Measurements from ENCODE around the gene ADAM20.
"Not testable (repeated sequence)": the region's sequence is repeated elsewhere in the genome, so short reads cannot be mapped to it uniquely, and the experiment has no call there.

Gene ADAM20

GRCh38 chr14:70514168-70515069, 20.4 kb downstream of the ADAM20 start:
- Mint-ChIP-seq H3K36me3 (no peaks in the 10 kb centered on the region), H3K27ac (peak overlapping the region; percentile 76), H3K9me3 (peaks cover 2% of the 10 kb centered on the region), H3K4me1 (peaks cover 18% of the 10 kb centered on the region), H3K27me3 (no peaks in the 10 kb centered on the region), H3K4me3 (no peak overlapping the region)
- DNase-seq: no peak
- CTCF ChIA-PET: interaction anchor here (0.9 kb wide), 1 partner anchor 14 kb away, joined by 4 read pairs; no protein-coding TSS in a partner anchor

DNA sequence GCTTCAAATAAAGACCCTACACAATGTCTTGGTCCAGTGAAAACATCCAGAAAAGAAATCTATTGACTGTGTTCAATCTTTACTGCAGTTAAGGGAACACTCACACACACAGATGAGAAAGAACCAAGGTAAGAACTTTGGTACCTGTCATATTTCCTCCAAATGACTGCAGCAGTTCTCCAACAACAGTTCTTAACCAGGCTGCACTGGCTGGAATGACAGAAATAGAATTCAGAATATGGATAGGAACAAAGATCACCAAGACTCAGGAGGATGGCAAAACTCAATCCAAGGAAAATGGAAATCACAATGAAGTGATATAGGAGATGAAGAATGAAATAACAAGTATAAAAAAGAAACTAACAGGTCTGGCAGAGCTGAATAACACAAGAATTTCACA, 36.6 kb downstream of the ADAM20 start:
- H3K4me1 Mint-ChIP-seq: no peaks in the 10 kb centered on the region
- H3K27ac Mint-ChIP-seq: no peak overlapping the region
- no peaks in the 10 kb centered on the region for H3K27me3 Mint-ChIP-seq
- no peak overlapping the region for H3K4me3 Mint-ChIP-seq
- CTCF ChIA-PET: no interaction called here
- DNase-seq: no peak
- H3K9me3 Mint-ChIP-seq: peaks cover 8% of the 10 kb centered on the region
- no peaks in the 10 kb centered on the region for H3K36me3 Mint-ChIP-seq

- peaks cover 4% of the 10 kb centered on the region for H3K36me3 Mint-ChIP-seq
- no peak for DNase-seq
- CTCF ChIA-PET: no interaction called here
- peaks cover 26% of the 10 kb centered on the region for H3K9me3 Mint-ChIP-seq
- no peaks in the 10 kb centered on the region for H3K27me3 Mint-ChIP-seq
- H3K27ac Mint-ChIP-seq: no peak overlapping the region
- H3K4me3 Mint-ChIP-seq: no peak overlapping the region
- H3K4me1 Mint-ChIP-seq: no peaks in the 10 kb centered on the region
These were observed 45.1 kb downstream of the ADAM20 start for GRCh38 chr14:70489579-70490200.

DNA sequence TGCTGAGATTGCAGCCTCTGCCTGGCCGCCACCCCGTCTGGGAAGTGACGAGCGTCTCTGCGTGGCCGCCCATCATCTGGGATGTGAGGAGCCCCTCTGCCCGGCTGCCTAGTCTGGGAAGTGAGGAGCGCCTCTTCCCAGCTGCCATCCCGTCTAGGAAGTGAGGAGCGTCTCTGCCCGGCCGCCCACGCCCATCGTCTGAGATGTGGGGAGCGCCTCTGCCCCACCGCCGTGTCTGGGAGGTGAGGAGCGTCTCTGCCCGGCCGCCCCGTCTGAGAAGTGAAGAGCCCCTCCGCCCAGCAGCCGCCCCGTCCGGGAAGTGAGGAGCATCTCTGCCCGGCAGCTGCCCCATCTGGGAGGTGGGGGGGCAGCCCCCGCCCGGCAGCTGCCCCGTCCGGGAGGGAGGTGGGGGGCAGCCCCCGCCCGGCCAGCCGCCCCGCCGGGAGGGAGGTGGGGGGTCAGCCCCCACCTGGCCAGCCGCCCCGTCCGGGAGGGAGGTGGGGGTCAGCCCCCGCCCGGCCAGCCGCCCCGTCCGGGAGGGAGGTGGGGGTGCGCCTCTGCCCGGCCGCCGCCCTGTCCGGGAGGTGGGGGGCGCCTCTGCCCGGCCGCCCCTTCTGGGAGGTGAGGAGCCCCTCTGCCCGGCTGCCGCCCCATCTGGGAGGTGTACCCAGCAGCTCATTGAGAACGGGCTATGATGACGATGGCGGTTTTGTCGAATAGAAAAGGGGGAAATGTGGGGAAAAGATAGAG, 57.3 kb downstream of the ADAM20 start:
- H3K4me1 Mint-ChIP-seq, H3K36me3 Mint-ChIP-seq, H3K27me3 Mint-ChIP-seq, H3K4me3 Mint-ChIP-seq, H3K27ac Mint-ChIP-seq, DNase-seq, H3K9me3 Mint-ChIP-seq: not testable (repeated sequence)
- CTCF ChIA-PET: interaction anchor here (0.7 kb wide), 1 partner anchor 30 kb away, joined by 4 read pairs; no protein-coding TSS in a partner anchor

GRCh38 chr14:70475459-70475858, 59.3 kb downstream of the ADAM20 start:
- H3K9me3 Mint-ChIP-seq, H3K4me3 Mint-ChIP-seq, DNase-seq, H3K27me3 Mint-ChIP-seq, H3K27ac Mint-ChIP-seq, H3K36me3 Mint-ChIP-seq, H3K4me1 Mint-ChIP-seq, CTCF ChIA-PET: not testable (repeated sequence)

DNA sequence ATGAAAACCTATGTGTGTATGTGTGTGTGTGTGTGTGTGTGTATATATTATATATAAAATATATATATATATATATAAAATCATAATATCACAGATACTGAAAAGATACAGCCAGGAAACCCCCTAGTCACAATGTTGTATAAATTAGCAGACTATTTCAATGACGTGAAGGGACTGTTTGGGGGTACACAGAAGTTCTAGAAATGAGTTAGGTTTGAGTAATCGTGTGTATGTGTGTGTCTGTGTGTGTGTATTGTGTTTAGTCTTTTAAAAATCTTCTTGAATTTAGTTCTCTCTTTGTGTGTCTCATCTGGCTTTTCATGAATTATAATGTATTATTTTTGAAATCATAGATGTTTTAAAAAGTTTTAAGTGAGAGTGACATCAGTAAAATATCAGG, 61.0 kb downstream of the ADAM20 start:
- CTCF ChIA-PET: no interaction called here
- H3K9me3 Mint-ChIP-seq: peaks cover 5% of the 10 kb centered on the region
- no peak overlapping the region for H3K27ac Mint-ChIP-seq
- no peaks in the 10 kb centered on the region for H3K36me3 Mint-ChIP-seq
- no peak for DNase-seq
- no peak overlapping the region for H3K4me3 Mint-ChIP-seq
- H3K27me3 Mint-ChIP-seq: no peaks in the 10 kb centered on the region
- H3K4me1 Mint-ChIP-seq: no peaks in the 10 kb centered on the region

Measured in activated naive CD4-positive, alpha-beta T cell treated with anti-CD3 and anti-CD28 coated beads, Interleukin-2, amount 10 ng/mL, durations not matched to agents 7 days and 5 days (primary cell).